Endothelial cell of umbilical vein (primary cell): ENCODE measurements around the gene CORO2B. TPM values are rescaled to one million over a fixed set of nuclear protein-coding genes. Genes with fewer than 3 reads are reported as not detected.

ENCODE experiments used
- BruUV-seq: library from RNA; stranded (reverse); fragments of 400-500 nt; replicated peaks from 2 replicates; lab custom pipeline; 2021; lab: Mats Ljungman, UMichigan
- CTCF ChIA-PET: fragments of 300-600, 350-600 bp; sonication (Branson Sonifier 250); formaldehyde crosslinking; loops from one replicate; lab custom pipeline; 2021; ENCODE audit warnings: antibody characterized with exemption, inconsistent platforms; lab: Charles Lee
- POLR2A ChIA-PET: fragments of 300-600, 350-600 bp; sonication (Branson Sonifier 250); formaldehyde crosslinking; loops from one replicate; lab custom pipeline; 2021; ENCODE audit warnings: antibody characterized with exemption, inconsistent platforms; lab: Charles Lee
- DNase-seq: peaks from one replicate; pipeline ENCODE4 v3.0.0-alpha.2; 2011; ENCODE audit warnings: low read depth, low spot score
- FAIRE-seq: peaks from 2 replicates; lab custom pipeline; 2011; peaks lifted over from hg19 to GRCh38; lab: Jason Lieb, UNC
- H2AFZ ChIP-seq: 2 replicates; pipeline ENCODE4 v1.6.0; 2012; ENCODE audit warnings: low read depth, low read length, control low read depth, inconsistent platforms
- H3K27ac ChIP-seq: 2 replicates; pipeline ENCODE4 v1.5.1; 2011; ENCODE audit warnings: low read depth, mild to moderate bottlenecking, control low read depth, low read length, moderate library complexity; ENCODE audit not compliant: insufficient read depth
- H3K27me3 ChIP-seq, 2 experiments: 2 replicates each; pipeline versions ENCODE4 v1.6.0 to v1.6.1; 2011; ENCODE audit warnings: low read length in 2 of 2, mixed read lengths in 1 of 2; ENCODE audit not compliant: control insufficient read depth in 2 of 2, insufficient read depth in 2 of 2
- H3K36me3 ChIP-seq, 2 experiments: 2 replicates in 1 of 2; 3 replicates in 1 of 2; pipeline ENCODE4 v1.5.1; 2011; ENCODE audit warnings: low read length in 2 of 2, mild to moderate bottlenecking in 1 of 2, moderate library complexity in 1 of 2; ENCODE audit not compliant: control insufficient read depth in 2 of 2, insufficient read depth in 2 of 2; ENCODE audit errors: extremely low read depth in 1 of 2
- H3K4me1 ChIP-seq: 3 replicates; pipeline ENCODE4 v1.5.1; 2011; ENCODE audit warnings: mild to moderate bottlenecking, low read length; ENCODE audit not compliant: control insufficient read depth, insufficient read depth; ENCODE audit errors: extremely low read depth
- H3K4me2 ChIP-seq: 2 replicates; pipeline ENCODE4 v1.6.1; 2011; ENCODE audit warnings: low read length, control low read depth, mixed read lengths; ENCODE audit not compliant: insufficient read depth
- H3K4me3 ChIP-seq, 3 experiments: fragments of 200-600 bp in 1 of 3; sonication (generic), shearing (Covaris generic) in 1 of 3; replicated peaks in 1 of 3; 2 replicates each; pipeline ENCODE4 v1.5.1; 2011 to 2016; ENCODE audit warnings: control low read depth in 3 of 3, low read length in 3 of 3, mild to moderate bottlenecking in 2 of 3, inconsistent platforms in 1 of 3, low read depth in 1 of 3, moderate library complexity in 1 of 3; ENCODE audit not compliant: insufficient read depth in 1 of 3
- H3K79me2 ChIP-seq: 2 replicates; pipeline ENCODE4 v1.6.0; 2012; ENCODE audit warnings: low read length, inconsistent platforms; ENCODE audit not compliant: control insufficient read depth, insufficient read depth
- H3K9ac ChIP-seq: replicated peaks from 2 replicates; pipeline ENCODE3; 2011; ENCODE audit warnings: low read length, control low read depth; ENCODE audit not compliant: insufficient read depth; ENCODE audit errors: extremely low read depth
- H3K9me1 ChIP-seq: replicated peaks from 3 replicates; pipeline ENCODE4 v1.6.0; 2011; ENCODE audit warnings: mild to moderate bottlenecking, low read length; ENCODE audit not compliant: control insufficient read depth, insufficient read depth; ENCODE audit errors: extremely low read depth
- H3K9me3 ChIP-seq: replicated peaks from 2 replicates; pipeline ENCODE4 v1.5.1; 2012; ENCODE audit warnings: low read length, inconsistent platforms; ENCODE audit not compliant: control insufficient read depth, insufficient read depth
- H4K20me1 ChIP-seq: replicated peaks from 2 replicates; pipeline ENCODE3; 2011; ENCODE audit warnings: mild to moderate bottlenecking, low read length; ENCODE audit not compliant: control insufficient read depth, insufficient read depth; ENCODE audit errors: extremely low read depth
- EZH2 ChIP-seq: IDR thresholded peaks from 2 replicates; pipeline ENCODE4 v1.6.1; 2012; ENCODE audit warnings: borderline replicate concordance, low read depth, mild to moderate bottlenecking, moderate library complexity, low read length, inconsistent platforms; ENCODE audit not compliant: severe bottlenecking
- FOS ChIP-seq: IDR thresholded peaks from 2 replicates; pipeline ENCODE4 v1.6.1; 2011; ENCODE audit warnings: mild to moderate bottlenecking, low read length, moderate library complexity, borderline replicate concordance; ENCODE audit not compliant: insufficient read depth
- GATA2 ChIP-seq: IDR thresholded peaks from 2 replicates; pipeline ENCODE4 v1.7.0; 2011; ENCODE audit warnings: low read depth, mild to moderate bottlenecking, moderate library complexity, mixed read lengths, low read length; ENCODE audit not compliant: insufficient read length, insufficient read depth
- JUN ChIP-seq: IDR thresholded peaks from 2 replicates; pipeline ENCODE4 v1.6.1; 2011; ENCODE audit warnings: borderline replicate concordance, low read depth; ENCODE audit not compliant: insufficient read length, insufficient read depth
- MYC ChIP-seq: IDR thresholded peaks from one replicate; pipeline ENCODE4 v1.6.1; 2011; ENCODE audit warnings: mild to moderate bottlenecking, low read depth, low read length
- POLR2A ChIP-seq: IDR thresholded peaks from 2 replicates; pipeline ENCODE4 v1.6.1; 2012; ENCODE audit warnings: low read depth, mild to moderate bottlenecking, control low read depth, low read length
- POLR2AphosphoS5 ChIP-seq: IDR thresholded peaks from 2 replicates; pipeline ENCODE4 v1.6.1; 2012; ENCODE audit warnings: low read depth, mild to moderate bottlenecking, control low read depth, low read length, moderate library complexity; ENCODE audit not compliant: insufficient read depth
- dilution Hi-C: fragments of 300-500 bp; cut with MboI; formaldehyde crosslinking; loops from one replicate; pipeline ENCODE4 v1.15.0; 2019; ENCODE audit warnings: low sequenced_read_pairs; ENCODE audit not compliant: extremely low pct_ligation_motif_present
- intact Hi-C: fragments of 100-400 bp; cut with micrococcal nuclease; formaldehyde crosslinking; loops from one replicate; pipeline ENCODE4 v1.10.0; 2022
- polyA plus RNA-seq, 4 experiments: library from polyadenylated mRNA; depleted of rRNA in 3 of 4; stranded (reverse) in 3 of 4; unstranded in 1 of 4; fragments of >200 nt; gene quantifications; 2 replicates each; pipeline versions ENCODE4 v1.2.1 to v1.2.3, GENCODE V29; 2011 to 2012; ENCODE audit warnings: missing spikeins in 1 of 4
- total RNA-seq: library from RNA; stranded (reverse); gene quantifications from 2 replicates; pipeline ENCODE4 v1.2.3, GENCODE V29; 2021
- TF ChIP-seq, protein P1 (sequence below): IDR thresholded peaks from 2 replicates; pipeline ENCODE4 v1.6.1; 2011; ENCODE audit not compliant: insufficient read depth, insufficient read length
- TF ChIP-seq, protein P2 (sequence below), 2 donors: IDR thresholded peaks; 1 replicate in 1 of 2; 2 replicates in 1 of 2; pipeline ENCODE4 v1.5.1; 2011; ENCODE audit warnings: low read length in 2 of 2, mild to moderate bottlenecking in 2 of 2, moderate library complexity in 2 of 2, control low read depth in 1 of 2, inconsistent platforms in 1 of 2, low read depth in 1 of 2; ENCODE audit not compliant: insufficient read depth in 1 of 2; ENCODE audit errors: extremely low read depth in 1 of 2

Gene CORO2B
- total and polyA plus RNA-seq, 2 donors (not counting 3 experiments of a cell fraction or from before 2014, with no cell fraction given), result 2.4 to 3.7 TPM

DNA sequence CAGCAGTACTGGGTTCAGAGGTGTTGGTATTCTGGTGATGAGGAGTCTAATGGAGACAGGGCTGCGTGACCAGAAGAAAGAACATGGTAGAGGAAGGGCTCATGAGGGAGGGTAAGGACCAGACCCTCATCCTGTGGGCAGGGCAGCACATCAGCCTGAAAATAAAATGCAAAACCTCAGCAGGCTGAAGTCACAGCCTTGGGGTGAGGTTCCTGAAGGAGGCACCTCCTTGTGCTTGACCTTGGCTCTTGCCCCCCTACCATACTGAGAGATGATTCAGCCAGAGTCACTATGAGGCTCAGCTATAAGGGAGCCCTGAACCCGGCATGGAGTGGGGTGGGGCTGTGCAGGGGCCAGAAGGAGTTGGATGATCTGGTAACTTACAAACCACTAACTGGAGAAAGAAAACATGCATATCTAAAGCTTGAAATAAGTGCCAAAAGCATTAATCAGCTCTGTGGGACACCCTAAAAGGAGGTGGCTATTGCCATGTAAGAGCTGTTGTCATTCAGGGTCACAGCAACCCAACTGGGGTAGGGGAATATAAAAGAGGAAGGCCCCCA is 60.2 kb downstream of the CORO2B start:
- Histone ChIP-seq H3K9me1 (no peaks in the 10 kb centered on the region), H2AFZ (no peak overlapping the region), H3K4me1 (no peaks in the 10 kb centered on the region), H3K4me3 (no peak overlapping the region), H3K36me3 (no peaks in the 10 kb centered on the region), H4K20me1 (no peaks in the 10 kb centered on the region), H3K27me3 (no peaks in the 10 kb centered on the region), H3K79me2 (no peaks in the 10 kb centered on the region), H3K9ac (no peak overlapping the region), H3K4me2 (no peak overlapping the region), H3K27ac (no peak overlapping the region), H3K9me3 (no peaks in the 10 kb centered on the region)
- no peak for DNase-seq
- TF ChIP-seq EZH2, result no peak
- TF ChIP-seq, protein P1, sequence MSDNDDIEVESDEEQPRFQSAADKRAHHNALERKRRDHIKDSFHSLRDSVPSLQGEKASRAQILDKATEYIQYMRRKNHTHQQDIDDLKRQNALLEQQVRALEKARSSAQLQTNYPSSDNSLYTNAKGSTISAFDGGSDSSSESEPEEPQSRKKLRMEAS, result no peak
- no peak for TF ChIP-seq MYC
- TF ChIP-seq, protein P2, sequence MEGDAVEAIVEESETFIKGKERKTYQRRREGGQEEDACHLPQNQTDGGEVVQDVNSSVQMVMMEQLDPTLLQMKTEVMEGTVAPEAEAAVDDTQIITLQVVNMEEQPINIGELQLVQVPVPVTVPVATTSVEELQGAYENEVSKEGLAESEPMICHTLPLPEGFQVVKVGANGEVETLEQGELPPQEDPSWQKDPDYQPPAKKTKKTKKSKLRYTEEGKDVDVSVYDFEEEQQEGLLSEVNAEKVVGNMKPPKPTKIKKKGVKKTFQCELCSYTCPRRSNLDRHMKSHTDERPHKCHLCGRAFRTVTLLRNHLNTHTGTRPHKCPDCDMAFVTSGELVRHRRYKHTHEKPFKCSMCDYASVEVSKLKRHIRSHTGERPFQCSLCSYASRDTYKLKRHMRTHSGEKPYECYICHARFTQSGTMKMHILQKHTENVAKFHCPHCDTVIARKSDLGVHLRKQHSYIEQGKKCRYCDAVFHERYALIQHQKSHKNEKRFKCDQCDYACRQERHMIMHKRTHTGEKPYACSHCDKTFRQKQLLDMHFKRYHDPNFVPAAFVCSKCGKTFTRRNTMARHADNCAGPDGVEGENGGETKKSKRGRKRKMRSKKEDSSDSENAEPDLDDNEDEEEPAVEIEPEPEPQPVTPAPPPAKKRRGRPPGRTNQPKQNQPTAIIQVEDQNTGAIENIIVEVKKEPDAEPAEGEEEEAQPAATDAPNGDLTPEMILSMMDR (IDR thresholded peaks at IDR 0.05; ENCODE audit: extremely low read depth in 1 of 2, insufficient read depth in 1 of 2, low read depth in 1 of 2, low read length in 2 of 2), result no peak
- no peak for TF ChIP-seq GATA2
- TF ChIP-seq FOS, result no peak
- TF ChIP-seq JUN, result no peak
- TF ChIP-seq POLR2AphosphoS5, result no peak
- TF ChIP-seq POLR2A, result no peak
- intact Hi-C loops, result loop anchor here (2.0 kb wide), 1 partner anchor 28 kb away; no protein-coding TSS in a partner anchor
- BruUV-seq, result no TSS peak
- FAIRE-seq, result no peak
- POLR2A ChIA-PET, result no interaction called here
- dilution Hi-C loops, result no loop called here
- CTCF ChIA-PET, result interaction anchor here (0.7 to 1.5 kb wide), 3 partner anchors 14 to 15 kb away, joined by 3 to 5 read pairs (median 3); no protein-coding TSS in a partner anchor
